H1 (cell line): ENCODE results near the gene CHRNA9. TPM values are rescaled to one million over a fixed set of nuclear protein-coding genes. Genes with fewer than 3 reads are reported as not detected.

Source experiments
- BCL11A ChIP-seq, 2 experiments: IDR thresholded peaks; one replicate each; pipeline ENCODE4 v1.6.1; 2011; ENCODE audit warnings: low read depth in 2 of 2, low read length in 2 of 2, mild to moderate bottlenecking in 2 of 2
- KDM4A ChIP-seq: IDR thresholded peaks from one replicate; pipeline ENCODE4 v1.7.1; 2012; ENCODE audit warnings: low read depth, mild to moderate bottlenecking, moderate library complexity, low read length, inconsistent platforms; ENCODE audit not compliant: severe bottlenecking
- RXRA ChIP-seq: IDR thresholded peaks from 2 replicates; pipeline ENCODE4 v1.6.1; 2011; ENCODE audit warnings: low read depth, mild to moderate bottlenecking, low read length, moderate library complexity; ENCODE audit not compliant: insufficient read depth
- SAP30 ChIP-seq: fragments of 300-600 bp; sonication (generic); IDR thresholded peaks from 2 replicates; pipeline ENCODE4 v1.7.1; 2012; ENCODE audit warnings: low read length, moderate library complexity, mild to moderate bottlenecking, inconsistent platforms; ENCODE audit not compliant: insufficient read depth, insufficient replicate concordance
- TAF1 ChIP-seq: IDR thresholded peaks from 2 replicates; pipeline ENCODE4 v1.6.1; 2011; ENCODE audit warnings: mild to moderate bottlenecking, low read depth, low read length
- polyA plus RNA-seq, 7 experiments: library from polyadenylated mRNA; depleted of rRNA in 3 of 7; stranded (reverse) in 5 of 7; unstranded in 2 of 7; fragments of >200 nt in 5 of 7; fragments of 200-250 nt in 2 of 7; gene quantifications; 1 replicate in 5 of 7; 2 replicates in 1 of 7; 4 replicates in 1 of 7; pipeline versions ENCODE4 v1.2.1 to v1.2.3, GENCODE V29; 2011 to 2013; ENCODE audit warnings: missing spikeins in 2 of 7, mixed read lengths in 2 of 7
- total RNA-seq: library from RNA; stranded (reverse); fragmentation: NEBNext Ultra II Directional; extraction: Animal tissue kit (Norgen Biotek cat#: 25700); gene quantifications from 2 replicates; pipeline ENCODE4 v1.2.1, GENCODE V29; 2021
- TF ChIP-seq, protein P1 (sequence below): fragments of 300-600 bp; sonication (generic); IDR thresholded peaks from 2 replicates; pipeline ENCODE4 v1.7.1; 2012; ENCODE audit warnings: low read length, moderate library complexity, mild to moderate bottlenecking, inconsistent platforms; ENCODE audit not compliant: insufficient replicate concordance
- TF ChIP-seq, protein P2 (sequence below): IDR thresholded peaks from 2 replicates; pipeline ENCODE4 v1.6.1; 2011; ENCODE audit warnings: low read length, improper control_type of control experiment

Gene CHRNA9
- total and polyA plus RNA-seq, 2 of the 8 experiments (the other 6 are each of a cell fraction or from before 2014, with no cell fraction given) = 1.4 to 3.3 TPM

- TF ChIP-seq, protein P1, sequence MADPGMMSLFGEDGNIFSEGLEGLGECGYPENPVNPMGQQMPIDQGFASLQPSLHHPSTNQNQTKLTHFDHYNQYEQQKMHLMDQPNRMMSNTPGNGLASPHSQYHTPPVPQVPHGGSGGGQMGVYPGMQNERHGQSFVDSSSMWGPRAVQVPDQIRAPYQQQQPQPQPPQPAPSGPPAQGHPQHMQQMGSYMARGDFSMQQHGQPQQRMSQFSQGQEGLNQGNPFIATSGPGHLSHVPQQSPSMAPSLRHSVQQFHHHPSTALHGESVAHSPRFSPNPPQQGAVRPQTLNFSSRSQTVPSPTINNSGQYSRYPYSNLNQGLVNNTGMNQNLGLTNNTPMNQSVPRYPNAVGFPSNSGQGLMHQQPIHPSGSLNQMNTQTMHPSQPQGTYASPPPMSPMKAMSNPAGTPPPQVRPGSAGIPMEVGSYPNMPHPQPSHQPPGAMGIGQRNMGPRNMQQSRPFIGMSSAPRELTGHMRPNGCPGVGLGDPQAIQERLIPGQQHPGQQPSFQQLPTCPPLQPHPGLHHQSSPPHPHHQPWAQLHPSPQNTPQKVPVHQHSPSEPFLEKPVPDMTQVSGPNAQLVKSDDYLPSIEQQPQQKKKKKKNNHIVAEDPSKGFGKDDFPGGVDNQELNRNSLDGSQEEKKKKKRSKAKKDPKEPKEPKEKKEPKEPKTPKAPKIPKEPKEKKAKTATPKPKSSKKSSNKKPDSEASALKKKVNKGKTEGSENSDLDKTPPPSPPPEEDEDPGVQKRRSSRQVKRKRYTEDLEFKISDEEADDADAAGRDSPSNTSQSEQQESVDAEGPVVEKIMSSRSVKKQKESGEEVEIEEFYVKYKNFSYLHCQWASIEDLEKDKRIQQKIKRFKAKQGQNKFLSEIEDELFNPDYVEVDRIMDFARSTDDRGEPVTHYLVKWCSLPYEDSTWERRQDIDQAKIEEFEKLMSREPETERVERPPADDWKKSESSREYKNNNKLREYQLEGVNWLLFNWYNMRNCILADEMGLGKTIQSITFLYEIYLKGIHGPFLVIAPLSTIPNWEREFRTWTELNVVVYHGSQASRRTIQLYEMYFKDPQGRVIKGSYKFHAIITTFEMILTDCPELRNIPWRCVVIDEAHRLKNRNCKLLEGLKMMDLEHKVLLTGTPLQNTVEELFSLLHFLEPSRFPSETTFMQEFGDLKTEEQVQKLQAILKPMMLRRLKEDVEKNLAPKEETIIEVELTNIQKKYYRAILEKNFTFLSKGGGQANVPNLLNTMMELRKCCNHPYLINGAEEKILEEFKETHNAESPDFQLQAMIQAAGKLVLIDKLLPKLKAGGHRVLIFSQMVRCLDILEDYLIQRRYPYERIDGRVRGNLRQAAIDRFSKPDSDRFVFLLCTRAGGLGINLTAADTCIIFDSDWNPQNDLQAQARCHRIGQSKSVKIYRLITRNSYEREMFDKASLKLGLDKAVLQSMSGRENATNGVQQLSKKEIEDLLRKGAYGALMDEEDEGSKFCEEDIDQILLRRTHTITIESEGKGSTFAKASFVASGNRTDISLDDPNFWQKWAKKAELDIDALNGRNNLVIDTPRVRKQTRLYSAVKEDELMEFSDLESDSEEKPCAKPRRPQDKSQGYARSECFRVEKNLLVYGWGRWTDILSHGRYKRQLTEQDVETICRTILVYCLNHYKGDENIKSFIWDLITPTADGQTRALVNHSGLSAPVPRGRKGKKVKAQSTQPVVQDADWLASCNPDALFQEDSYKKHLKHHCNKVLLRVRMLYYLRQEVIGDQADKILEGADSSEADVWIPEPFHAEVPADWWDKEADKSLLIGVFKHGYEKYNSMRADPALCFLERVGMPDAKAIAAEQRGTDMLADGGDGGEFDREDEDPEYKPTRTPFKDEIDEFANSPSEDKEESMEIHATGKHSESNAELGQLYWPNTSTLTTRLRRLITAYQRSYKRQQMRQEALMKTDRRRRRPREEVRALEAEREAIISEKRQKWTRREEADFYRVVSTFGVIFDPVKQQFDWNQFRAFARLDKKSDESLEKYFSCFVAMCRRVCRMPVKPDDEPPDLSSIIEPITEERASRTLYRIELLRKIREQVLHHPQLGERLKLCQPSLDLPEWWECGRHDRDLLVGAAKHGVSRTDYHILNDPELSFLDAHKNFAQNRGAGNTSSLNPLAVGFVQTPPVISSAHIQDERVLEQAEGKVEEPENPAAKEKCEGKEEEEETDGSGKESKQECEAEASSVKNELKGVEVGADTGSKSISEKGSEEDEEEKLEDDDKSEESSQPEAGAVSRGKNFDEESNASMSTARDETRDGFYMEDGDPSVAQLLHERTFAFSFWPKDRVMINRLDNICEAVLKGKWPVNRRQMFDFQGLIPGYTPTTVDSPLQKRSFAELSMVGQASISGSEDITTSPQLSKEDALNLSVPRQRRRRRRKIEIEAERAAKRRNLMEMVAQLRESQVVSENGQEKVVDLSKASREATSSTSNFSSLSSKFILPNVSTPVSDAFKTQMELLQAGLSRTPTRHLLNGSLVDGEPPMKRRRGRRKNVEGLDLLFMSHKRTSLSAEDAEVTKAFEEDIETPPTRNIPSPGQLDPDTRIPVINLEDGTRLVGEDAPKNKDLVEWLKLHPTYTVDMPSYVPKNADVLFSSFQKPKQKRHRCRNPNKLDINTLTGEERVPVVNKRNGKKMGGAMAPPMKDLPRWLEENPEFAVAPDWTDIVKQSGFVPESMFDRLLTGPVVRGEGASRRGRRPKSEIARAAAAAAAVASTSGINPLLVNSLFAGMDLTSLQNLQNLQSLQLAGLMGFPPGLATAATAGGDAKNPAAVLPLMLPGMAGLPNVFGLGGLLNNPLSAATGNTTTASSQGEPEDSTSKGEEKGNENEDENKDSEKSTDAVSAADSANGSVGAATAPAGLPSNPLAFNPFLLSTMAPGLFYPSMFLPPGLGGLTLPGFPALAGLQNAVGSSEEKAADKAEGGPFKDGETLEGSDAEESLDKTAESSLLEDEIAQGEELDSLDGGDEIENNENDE = no peak
- no peak for TF ChIP-seq TAF1
- TF ChIP-seq, protein P2, sequence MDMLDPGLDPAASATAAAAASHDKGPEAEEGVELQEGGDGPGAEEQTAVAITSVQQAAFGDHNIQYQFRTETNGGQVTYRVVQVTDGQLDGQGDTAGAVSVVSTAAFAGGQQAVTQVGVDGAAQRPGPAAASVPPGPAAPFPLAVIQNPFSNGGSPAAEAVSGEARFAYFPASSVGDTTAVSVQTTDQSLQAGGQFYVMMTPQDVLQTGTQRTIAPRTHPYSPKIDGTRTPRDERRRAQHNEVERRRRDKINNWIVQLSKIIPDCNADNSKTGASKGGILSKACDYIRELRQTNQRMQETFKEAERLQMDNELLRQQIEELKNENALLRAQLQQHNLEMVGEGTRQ = no peak
- no peak for TF ChIP-seq SAP30
- no peak for TF ChIP-seq KDM4A
- TF ChIP-seq RXRA = no peak
- TF ChIP-seq BCL11A (IDR thresholded peaks at IDR 0.05; ENCODE audit: low read depth in 2 of 2, low read length in 2 of 2) = no peak
These were observed 28.9 kb upstream of the CHRNA9 start (continued) for GRCh38 chr4:40306226-40306625.
